WERI-Rb-1 (cell line): Measurements from ENCODE around the gene ADAMTSL2.

Experiments used
- DNase-seq: peaks from one replicate; pipeline ENCODE4 v3.0.0-alpha.2; 2020
- H3K27ac ChIP-seq: fragments of 250-450 bp; sonication (Bioruptor Pico); 2 replicates; pipeline ENCODE4 v1.5.1; 2020; ENCODE audit warnings: mild to moderate bottlenecking, moderate library complexity
- H3K27me3 ChIP-seq: fragments of 250-450 bp; sonication (Bioruptor Pico); 2 replicates; pipeline ENCODE4 v1.5.1; 2021; ENCODE audit warnings: mild to moderate bottlenecking, low read depth, moderate library complexity; ENCODE audit not compliant: insufficient read depth, severe bottlenecking
- H3K36me3 ChIP-seq: fragments of 250-450 bp; sonication (Bioruptor Pico); 2 replicates; pipeline ENCODE4 v1.5.1; 2020; ENCODE audit warnings: mild to moderate bottlenecking, moderate library complexity
- H3K4me3 ChIP-seq: 2 replicates; pipeline ENCODE4 v1.5.1; 2011; ENCODE audit warnings: low read depth, mild to moderate bottlenecking, control low read depth, low read length
- H3K9me3 ChIP-seq: fragments of 250-450 bp; sonication (Bioruptor Pico); 2 replicates; pipeline ENCODE4 v1.5.1; 2021; ENCODE audit warnings: mild to moderate bottlenecking, moderate library complexity; ENCODE audit not compliant: severe bottlenecking
- CTCF ChIP-seq: IDR thresholded peaks from 2 replicates; pipeline ENCODE4 v1.5.1; 2011; ENCODE audit warnings: low read depth, mild to moderate bottlenecking, control low read depth, inconsistent platforms, low read length

ADAMTSL2 gene

GRCh38 chr9:133592731-133593409, 58.4 kb downstream of the ADAMTSL2 start:
- H3K27me3 ChIP-seq, result no peaks in the 10 kb centered on the region

GRCh38 chr9:133593587-133594253, 59.2 kb downstream of the ADAMTSL2 start:
- Histone ChIP-seq H3K4me3 (no peak overlapping the region), H3K9me3 (peaks cover 2% of the 10 kb centered on the region), H3K27ac (no peak overlapping the region), H3K36me3 (no peaks in the 10 kb centered on the region), H3K27me3 (no peaks in the 10 kb centered on the region)
- no peak for DNase-seq
- no peak for TF ChIP-seq CTCF

More at GRCh38 chr9:133592731-133593409, 58.4 kb downstream of the ADAMTSL2 start:
- H3K36me3 ChIP-seq, result no peaks in the 10 kb centered on the region
- H3K9me3 ChIP-seq, result peaks cover 4% of the 10 kb centered on the region
- H3K4me3 ChIP-seq, result no peak overlapping the region
- TF ChIP-seq CTCF, result peak; percentile 43; the same call in 1 of the 2 replicates
- DNase-seq, result no peak
- no peak overlapping the region for H3K27ac ChIP-seq

GRCh38 chr9:133594310-133594709, 59.8 kb downstream of the ADAMTSL2 start:
- Histone ChIP-seq H3K4me3 (no peak overlapping the region), H3K9me3 (peaks cover 2% of the 10 kb centered on the region), H3K36me3 (no peaks in the 10 kb centered on the region), H3K27ac (no peak overlapping the region), H3K27me3 (no peaks in the 10 kb centered on the region)
- no peak for DNase-seq
- no peak for TF ChIP-seq CTCF

DNA sequence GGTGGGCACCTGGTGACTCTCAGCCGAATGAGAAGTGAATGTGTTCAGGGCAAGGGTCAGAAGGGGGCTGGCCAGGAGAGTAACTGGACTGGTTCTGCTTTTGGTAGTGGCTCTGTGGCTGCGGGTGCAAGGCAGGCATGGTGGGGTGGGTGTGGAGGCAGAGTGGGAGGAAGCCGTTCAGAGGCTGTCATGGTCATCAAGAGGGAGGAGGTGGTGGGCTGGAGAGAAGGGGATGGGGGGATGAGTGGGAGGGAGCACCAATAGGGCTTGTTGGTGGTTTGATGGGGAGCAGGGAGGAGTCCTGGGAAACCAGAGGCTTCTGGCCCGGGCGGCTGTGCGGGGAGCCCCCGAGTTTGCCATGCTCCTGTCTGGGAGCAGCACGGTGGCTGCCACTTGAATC, 61.4 kb downstream of the ADAMTSL2 start:
- no peaks in the 10 kb centered on the region for H3K36me3 ChIP-seq
- no peak for DNase-seq
- no peaks in the 10 kb centered on the region for H3K27me3 ChIP-seq

GRCh38 chr9:133597316-133597957, 62.9 kb downstream of the ADAMTSL2 start:
- no peak overlapping the region for H3K4me3 ChIP-seq
- no peaks in the 10 kb centered on the region for H3K27me3 ChIP-seq
- H3K9me3 ChIP-seq, result peaks cover 2% of the 10 kb centered on the region
- no peak for DNase-seq
- no peak for TF ChIP-seq CTCF
- no peak overlapping the region for H3K27ac ChIP-seq
- H3K36me3 ChIP-seq, result no peaks in the 10 kb centered on the region

More for the DNA sequence above, 61.4 kb downstream of the ADAMTSL2 start:
- peaks cover 2% of the 10 kb centered on the region for H3K9me3 ChIP-seq
- H3K4me3 ChIP-seq, result no peak overlapping the region
- no peak for TF ChIP-seq CTCF
- H3K27ac ChIP-seq, result no peak overlapping the region
